ENCODE data around the gene HTRA2.
A peak's percentile ranks its signal among the peaks of the same experiment; 100 is the strongest.

HTRA2 gene

GRCh38 chr2:74497777-74498499, 31.8 kb upstream of the HTRA2 start:
- Histone ChIP-seq H3K27ac (ENCODE audit: low read length) (peak overlapping the region; percentile 83), H3K27me3 (ENCODE audit: insufficient read depth, low read length, poor library complexity) (no peaks in the 10 kb centered on the region), H2AFZ (ENCODE audit: low read depth, low read length) (peak overlapping the region; percentile 87), H3K9ac (ENCODE audit: low read depth, low read length) (peak overlapping the region; percentile 71), H3K4me2 (ENCODE audit: insufficient read depth, low read length) (peak overlapping the region; percentile 75), H3K79me2 (ENCODE audit: insufficient read depth, low read length) (peaks cover 17% of the 10 kb centered on the region), H3K4me3 (ENCODE audit: low read depth in 1 of 2, low read length in 2 of 2) (peak overlapping the region; percentile 30 to 70; a peak in 3 of 4 replicates), H3K9me3 (ENCODE audit: insufficient read depth, low read length, severe bottlenecking) (no peaks in the 10 kb centered on the region), H4K20me1 (ENCODE audit: insufficient read depth, low read length) (no peaks in the 10 kb centered on the region), H3K36me3 (ENCODE audit: insufficient read depth, low read length) (peaks cover 15% of the 10 kb centered on the region), H3K4me1 (ENCODE audit: insufficient read depth, low read length) (peaks cover 22% of the 10 kb centered on the region)
- TF ChIP-seq EZH2 (IDR thresholded peaks at IDR 0.05; ENCODE audit: borderline replicate concordance, low read depth, low read length, severe bottlenecking) (no peak), CTCF (IDR thresholded peaks at IDR 0.05; ENCODE audit: borderline replicate concordance, extremely low read depth, low read length, poor library complexity, severe bottlenecking) (no peak)
- DNase-seq (peak; percentile 48), ATAC-seq (ENCODE audit: insufficient read depth, low read depth) (peak; percentile 79)

- peak overlapping the region; percentile 30 to 70; a peak in 3 of 4 replicates for H3K4me3 ChIP-seq (ENCODE audit: low read depth in 1 of 2, low read length in 2 of 2)
- no peak for DNase-seq
- TF ChIP-seq EZH2 (IDR thresholded peaks at IDR 0.05; ENCODE audit: borderline replicate concordance, low read depth, low read length, severe bottlenecking) (no peak), CTCF (IDR thresholded peaks at IDR 0.05; ENCODE audit: borderline replicate concordance, extremely low read depth, low read length, poor library complexity, severe bottlenecking) (no peak)
- H3K36me3 ChIP-seq (ENCODE audit: insufficient read depth, low read length), result peaks cover 7% of the 10 kb centered on the region
- H3K4me1 ChIP-seq (ENCODE audit: insufficient read depth, low read length), result peaks cover 22% of the 10 kb centered on the region
- H2AFZ ChIP-seq (ENCODE audit: low read depth, low read length), result peak overlapping the region; percentile 87
- peak overlapping the region; percentile 75 for H3K4me2 ChIP-seq (ENCODE audit: insufficient read depth, low read length)
- H3K79me2 ChIP-seq (ENCODE audit: insufficient read depth, low read length), result peaks cover 17% of the 10 kb centered on the region
- H3K9me3 ChIP-seq (ENCODE audit: insufficient read depth, low read length, severe bottlenecking), result no peaks in the 10 kb centered on the region
- ATAC-seq (ENCODE audit: insufficient read depth, low read depth), result peak; percentile 40; the same call in 2 of the 3 replicates
- H3K27me3 ChIP-seq (ENCODE audit: insufficient read depth, low read length, poor library complexity), result no peaks in the 10 kb centered on the region
- peak overlapping the region; percentile 83 for H3K27ac ChIP-seq (ENCODE audit: low read length)
- no peaks in the 10 kb centered on the region for H4K20me1 ChIP-seq (ENCODE audit: insufficient read depth, low read length)
- H3K9ac ChIP-seq (ENCODE audit: low read depth, low read length), result peak overlapping the region; percentile 71
Measured at GRCh38 chr2:74498500-74499266, 31.1 kb upstream of the HTRA2 start.

GRCh38 chr2:74499267-74499939, 30.3 kb upstream of the HTRA2 start, which contains the start of gene LBX2:
Gene LBX2, minus strand, starts transcription at chr2:74499603. Its CDS starts 66 bp downstream, at chr2:74499537.
- no peaks in the 10 kb centered on the region for H3K27me3 ChIP-seq (ENCODE audit: insufficient read depth, low read length, poor library complexity)
- H3K9ac ChIP-seq (ENCODE audit: low read depth, low read length), result peak within 1 kb of the TSS; percentile 71

More at GRCh38 chr2:74499267-74499939, 30.3 kb upstream of the HTRA2 start, which contains the start of gene LBX2:
- Histone ChIP-seq H3K79me2 (ENCODE audit: insufficient read depth, low read length) (peaks cover 17% of the 10 kb centered on the region), H3K4me2 (ENCODE audit: insufficient read depth, low read length) (peak within 1 kb of the TSS; percentile 75), H4K20me1 (ENCODE audit: insufficient read depth, low read length) (no peaks in the 10 kb centered on the region), H3K4me1 (ENCODE audit: insufficient read depth, low read length) (peaks cover 22% of the 10 kb centered on the region), H3K36me3 (ENCODE audit: insufficient read depth, low read length) (peaks cover under 1% of the 10 kb centered on the region), H3K27ac (ENCODE audit: low read length) (peak within 1 kb of the TSS; percentile 83; the same call in 1 of the 2 replicates), H3K9me3 (ENCODE audit: insufficient read depth, low read length, severe bottlenecking) (no peaks in the 10 kb centered on the region), H2AFZ (ENCODE audit: low read depth, low read length) (peak within 1 kb of the TSS; percentile 87), H3K4me3 (ENCODE audit: low read depth in 1 of 2, low read length in 2 of 2) (peak within 1 kb of the TSS in 1 of 2 experiments; percentile 70; a peak in 3 of 4 replicates)
- ATAC-seq (ENCODE audit: insufficient read depth, low read depth) (no peak), DNase-seq (no peak)
- TF ChIP-seq EZH2 (IDR thresholded peaks at IDR 0.05; ENCODE audit: borderline replicate concordance, low read depth, low read length, severe bottlenecking) (no peak), CTCF (IDR thresholded peaks at IDR 0.05; ENCODE audit: borderline replicate concordance, extremely low read depth, low read length, poor library complexity, severe bottlenecking) (no peak)

All from DND-41 (cell line).